ENCODE results near the gene SMG1.

GRCh38 chr16:18855196-18855595 lies 71.0 kb downstream of the SMG1 start:
- no peak for TF ChIP-seq CTCF (conservative IDR thresholded peaks at IDR 0.05 in 1 of 2, IDR thresholded peaks at IDR 0.05 in 1 of 2; ENCODE audit: extremely low read depth in 1 of 2, insufficient read depth in 1 of 2, low read depth in 1 of 2, low read length in 2 of 2)
- no peak for TF ChIP-seq EZH2 (IDR thresholded peaks at IDR 0.05; ENCODE audit: borderline replicate concordance, low read length)

Data from mammary epithelial cell (primary cell).